ENCODE measurements around the gene CPTP.

CPTP gene

DNA sequence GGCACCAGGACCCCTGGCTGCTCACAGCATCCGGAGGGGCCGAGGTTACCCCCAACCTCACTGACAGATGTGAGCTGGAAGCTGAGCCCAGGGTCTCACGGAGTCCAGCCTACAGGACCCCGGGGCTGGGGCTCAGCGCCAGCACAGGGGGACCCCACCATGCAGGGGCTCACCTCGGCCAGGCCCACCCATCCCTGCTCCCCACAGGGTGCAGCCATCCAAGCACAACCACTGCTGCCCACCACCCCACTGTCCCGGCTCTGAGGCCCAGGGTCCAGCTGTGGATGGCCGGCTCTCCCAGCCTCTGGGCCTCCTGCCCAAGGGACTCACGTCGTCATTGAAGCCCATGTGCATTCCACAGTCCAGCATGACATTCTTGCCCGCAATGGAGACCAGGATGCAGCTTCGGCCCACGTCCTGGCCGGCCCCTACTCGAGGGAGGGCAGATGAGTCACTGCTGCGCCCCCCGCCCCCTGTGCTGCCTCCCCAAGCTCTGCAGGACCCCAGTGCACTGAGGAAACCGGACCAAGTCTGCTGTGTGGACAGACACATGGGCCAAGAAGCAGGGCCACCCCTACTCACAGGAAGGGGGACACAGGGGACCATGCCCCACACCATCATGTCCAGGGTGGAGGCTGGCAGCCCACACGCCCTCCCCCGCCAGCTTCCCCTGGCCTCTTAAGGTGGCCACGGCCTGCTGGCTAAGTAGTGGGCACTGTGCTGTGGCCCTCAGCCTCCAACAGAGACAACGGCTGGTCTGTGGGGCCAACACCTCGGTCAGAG is 3.7 kb upstream of the CPTP start:
- no peak for DNase-seq

GRCh38 chr1:1321477-1321876 is 3.1 kb upstream of the CPTP start:
- no peak for DNase-seq

- DNase-seq: no peak
Observed at GRCh38 chr1:1322418-1322817, 2.2 kb upstream of the CPTP start.

GRCh38 chr1:1322952-1323351 is 1.6 kb upstream of the CPTP start:
- no peak for DNase-seq

GRCh38 chr1:1324084-1324523 is 498 bp upstream of the CPTP start:
- no peak for DNase-seq

DNA sequence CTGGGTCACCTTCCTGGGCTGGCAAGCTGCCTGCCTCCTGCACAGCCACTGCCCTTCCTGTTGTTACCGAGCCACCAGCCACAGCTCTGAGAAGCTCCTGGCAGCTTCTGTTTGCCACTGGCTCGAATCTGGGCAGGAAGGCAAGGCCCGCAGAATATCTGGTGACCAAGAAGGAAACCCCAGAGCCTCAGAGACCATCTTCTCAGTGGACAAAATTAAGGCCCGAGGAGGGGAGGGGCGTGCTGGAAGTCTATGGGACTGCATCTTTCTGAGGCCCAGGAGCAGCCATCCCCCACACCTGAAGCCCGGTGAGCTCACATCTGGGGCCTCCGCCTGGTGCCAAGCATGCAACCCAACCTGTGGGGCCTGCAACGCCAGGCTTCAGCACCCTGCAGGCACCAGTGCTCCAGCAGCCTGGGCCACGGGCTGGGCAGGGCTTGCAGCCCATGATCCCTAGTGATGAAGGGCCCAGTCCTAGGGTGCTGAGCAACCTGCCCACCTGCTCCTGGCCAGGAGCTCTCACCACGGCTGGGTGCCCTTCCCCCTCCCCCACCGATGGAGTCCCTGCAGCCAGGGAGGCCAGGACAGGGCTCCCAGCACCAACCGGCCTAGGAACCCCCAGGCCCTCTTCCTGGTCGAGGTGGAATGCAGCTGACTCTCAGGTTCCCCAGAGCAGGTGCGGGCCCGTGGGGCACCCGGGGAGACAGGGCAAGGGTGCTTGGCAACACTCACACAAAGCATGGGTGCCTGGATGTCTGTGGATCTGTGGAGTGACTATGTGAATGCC is 879 bp downstream of the CPTP start:
- DNase-seq: no peak

DNA sequence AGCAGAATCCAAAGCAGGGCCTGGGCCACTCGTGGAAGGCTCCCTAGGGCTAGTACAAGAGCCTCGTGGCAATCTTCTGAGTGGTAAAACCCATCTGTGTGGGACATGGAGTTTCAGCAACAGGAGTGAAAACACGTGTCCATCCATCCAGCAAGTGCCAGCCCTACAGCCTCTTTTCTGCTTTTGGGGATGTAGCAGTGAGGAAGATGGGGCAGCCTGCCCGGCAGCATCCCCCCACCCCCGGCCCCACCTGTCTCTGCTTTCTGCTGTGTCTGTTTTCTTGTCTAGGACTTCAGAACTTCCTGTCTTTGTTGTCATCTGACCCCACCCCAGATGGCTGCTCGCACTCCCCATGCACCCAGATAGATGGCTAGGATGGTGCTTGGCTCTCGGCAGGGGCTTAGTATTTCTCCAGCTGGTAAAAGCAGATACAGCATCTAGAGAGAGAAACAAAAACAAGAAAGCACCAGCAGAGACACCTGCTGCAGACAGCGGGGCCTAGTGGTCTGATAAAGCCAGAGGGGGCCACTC is 1.5 kb downstream of the CPTP start:
- DNase-seq: no peak

DNA sequence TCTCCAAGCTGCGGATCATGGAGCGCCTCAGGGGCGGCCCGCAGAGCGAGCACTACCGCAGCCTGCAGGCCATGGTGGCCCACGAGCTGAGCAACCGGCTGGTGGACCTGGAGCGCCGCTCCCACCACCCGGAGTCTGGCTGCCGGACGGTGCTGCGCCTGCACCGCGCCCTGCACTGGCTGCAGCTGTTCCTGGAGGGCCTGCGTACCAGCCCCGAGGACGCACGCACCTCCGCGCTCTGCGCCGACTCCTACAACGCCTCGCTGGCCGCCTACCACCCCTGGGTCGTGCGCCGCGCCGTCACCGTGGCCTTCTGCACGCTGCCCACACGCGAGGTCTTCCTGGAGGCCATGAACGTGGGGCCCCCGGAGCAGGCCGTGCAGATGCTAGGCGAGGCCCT is 2.7 kb downstream of the CPTP start:
- DNase-seq: no peak

DNA sequence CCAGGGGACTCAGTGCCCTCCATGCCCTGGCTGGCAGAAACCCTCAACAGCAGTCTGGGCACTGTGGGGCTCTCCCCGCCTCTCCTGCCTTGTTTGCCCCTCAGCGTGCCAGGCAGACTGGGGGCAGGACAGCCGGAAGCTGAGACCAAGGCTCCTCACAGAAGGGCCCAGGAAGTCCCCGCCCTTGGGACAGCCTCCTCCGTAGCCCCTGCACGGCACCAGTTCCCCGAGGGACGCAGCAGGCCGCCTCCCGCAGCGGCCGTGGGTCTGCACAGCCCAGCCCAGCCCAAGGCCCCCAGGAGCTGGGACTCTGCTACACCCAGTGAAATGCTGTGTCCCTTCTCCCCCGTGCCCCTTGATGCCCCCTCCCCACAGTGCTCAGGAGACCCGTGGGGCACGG is 3.7 kb downstream of the CPTP start:
- DNase-seq: no peak

DNA sequence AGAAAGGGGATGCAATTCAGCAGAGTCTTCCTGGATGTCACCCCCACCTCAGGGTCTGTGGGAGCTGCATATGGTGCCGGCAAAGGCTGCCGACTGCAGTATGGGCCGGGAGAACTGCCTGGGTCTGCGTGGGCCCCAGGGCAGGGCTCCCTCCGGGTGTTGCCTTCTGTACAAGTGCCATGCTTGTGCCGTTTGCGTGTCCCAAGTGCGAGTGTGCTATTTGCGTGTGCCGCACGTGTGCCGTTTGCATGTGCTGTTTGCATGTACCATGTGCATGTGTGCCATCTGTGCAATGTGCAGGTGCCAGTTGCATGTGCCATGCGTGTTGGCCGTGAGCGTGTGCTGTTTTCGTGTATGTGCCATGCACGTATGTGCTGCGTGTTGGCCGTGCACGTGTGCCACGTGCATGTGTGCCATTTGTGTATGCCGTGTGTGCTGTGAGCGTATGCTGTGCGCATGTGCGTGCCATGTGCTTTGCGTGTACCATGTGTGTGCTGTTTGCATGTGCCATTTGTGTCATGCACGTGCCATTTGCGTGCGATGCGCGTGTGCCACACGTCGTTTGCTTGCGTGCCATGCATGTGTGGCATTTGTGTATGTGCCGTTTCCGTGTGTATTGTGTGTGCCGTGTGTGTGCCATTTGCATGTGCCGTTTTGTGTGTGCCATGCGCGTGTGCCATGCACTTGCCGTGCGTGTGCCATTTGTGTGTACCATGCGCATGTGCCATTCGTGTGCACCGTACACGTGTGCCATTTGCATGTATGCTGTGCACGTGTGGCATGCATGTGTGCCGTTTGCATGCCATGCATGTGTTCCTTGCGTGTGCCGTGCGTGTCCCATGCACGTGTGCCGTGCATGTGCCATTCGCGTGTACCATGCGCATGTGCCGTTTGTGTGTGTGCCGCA is 5.0 kb downstream of the CPTP start:
- no peak for DNase-seq

- no peak for DNase-seq
Observed at GRCh38 chr1:1330366-1331067, 5.9 kb downstream of the CPTP start.

DNA sequence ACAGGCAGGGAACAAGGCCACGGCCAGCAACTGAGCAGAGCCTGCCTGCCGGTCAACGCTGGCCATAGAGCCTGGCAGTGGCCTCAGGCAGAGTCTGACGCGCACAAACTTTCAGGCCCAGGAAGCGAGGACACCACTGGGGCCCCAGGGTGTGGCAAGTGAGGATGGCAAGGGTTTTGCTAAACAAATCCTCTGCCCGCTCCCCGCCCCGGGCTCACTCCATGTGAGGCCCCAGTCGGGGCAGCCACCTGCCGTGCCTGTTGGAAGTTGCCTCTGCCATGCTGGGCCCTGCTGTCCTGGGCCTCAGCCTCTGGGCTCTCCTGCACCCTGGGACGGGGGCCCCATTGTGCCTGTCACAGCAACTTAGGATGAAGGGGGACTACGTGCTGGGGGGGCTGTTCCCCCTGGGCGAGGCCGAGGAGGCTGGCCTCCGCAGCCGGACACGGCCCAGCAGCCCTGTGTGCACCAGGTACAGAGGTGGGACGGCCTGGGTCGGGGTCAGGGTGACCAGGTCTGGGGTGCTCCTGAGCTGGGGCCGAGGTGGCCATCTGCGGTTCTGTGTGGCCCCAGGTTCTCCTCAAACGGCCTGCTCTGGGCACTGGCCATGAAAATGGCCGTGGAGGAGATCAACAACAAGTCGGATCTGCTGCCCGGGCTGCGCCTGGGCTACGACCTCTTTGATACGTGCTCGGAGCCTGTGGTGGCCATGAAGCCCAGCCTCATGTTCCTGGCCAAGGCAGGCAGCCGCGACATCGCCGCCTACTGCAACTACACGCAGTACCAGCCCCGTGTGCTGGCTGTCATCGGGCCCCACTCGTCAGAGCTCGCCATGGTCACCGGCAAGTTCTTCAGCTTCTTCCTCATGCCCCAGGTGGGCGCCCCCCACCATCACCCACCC is 6.7 kb downstream of the CPTP start, which contains the start of gene TAS1R3:
TAS1R3 (plus strand) TSS at position 213 of the 898 bp plus-strand sequence; CDS start at position 279, 66 bp downstream.
- DNase-seq: no peak

GRCh38 chr1:1332031-1332755 is 7.6 kb downstream of the CPTP start:
- no peak for DNase-seq

- no peak for DNase-seq
Observed at GRCh38 chr1:1332774-1333480, 8.3 kb downstream of the CPTP start.

GRCh38 chr1:1333551-1334241 is 9.1 kb downstream of the CPTP start:
- DNase-seq: no peak

GRCh38 chr1:1334835-1335234 is 10.2 kb downstream of the CPTP start:
- no peak for DNase-seq

- no peak for DNase-seq
Observed at GRCh38 chr1:1335283-1335682, 10.7 kb downstream of the CPTP start.

DNA sequence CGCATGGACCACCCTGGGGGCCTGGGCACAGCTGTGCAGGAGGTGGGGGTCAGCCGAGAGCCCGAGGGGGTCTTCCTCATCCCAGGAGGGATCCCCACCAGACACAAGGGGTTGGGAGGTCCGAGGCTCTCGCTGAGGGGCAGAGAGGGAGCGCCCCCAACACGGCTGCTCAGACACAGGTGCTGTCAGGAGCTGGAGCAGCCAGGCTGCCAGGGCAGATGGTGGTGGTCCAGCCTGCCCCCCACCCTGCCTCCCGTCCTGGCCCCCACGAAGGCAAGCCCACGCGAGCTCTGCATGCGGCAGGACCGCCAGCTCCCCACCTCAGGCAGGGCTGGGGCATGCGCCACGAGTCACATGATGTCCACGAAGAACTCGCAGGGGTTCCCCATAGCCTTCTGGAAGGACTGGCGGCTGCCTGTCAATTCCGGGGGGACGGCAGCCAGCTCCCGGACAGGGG is 11.2 kb downstream of the CPTP start:
- no peak for DNase-seq

DNA sequence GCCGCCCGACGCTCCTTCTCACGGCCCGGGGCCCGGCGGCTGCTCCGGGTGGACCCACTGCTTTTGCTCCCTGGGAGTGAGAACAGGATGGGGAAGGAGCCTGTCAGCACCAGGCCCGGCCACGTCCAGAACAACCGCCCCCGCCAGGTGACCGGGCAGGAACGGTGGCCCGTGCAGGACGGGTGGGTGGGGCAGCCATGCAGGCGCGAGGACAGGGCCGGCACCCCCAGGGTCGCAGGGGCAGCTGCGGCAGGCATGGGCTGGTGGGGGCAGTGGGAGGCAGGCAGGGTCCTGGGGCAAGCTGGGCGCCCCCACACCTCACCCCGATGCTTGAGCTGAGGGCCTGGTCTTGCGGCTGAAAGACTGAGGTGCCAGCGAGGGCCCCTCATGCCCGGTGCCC is 11.8 kb downstream of the CPTP start:
- DNase-seq: no peak

Data from activated effector memory CD4-positive, alpha-beta T cell treated with Interleukin-2 at 50 U/mL for 16 hours (primary cell).